HG03064 (cell line): ENCODE results near the gene ZKSCAN3.
A peak's percentile ranks its signal among the peaks of the same experiment; 100 is the strongest.
"Not testable (repeated sequence)": the region's sequence is repeated elsewhere in the genome, so short reads cannot be mapped to it uniquely, and the experiment has no call there.

Experiments
- ATAC-seq: cut with Tn5 transposase; IDR thresholded peaks from one replicate; pipeline ENCODE4 v1.9.1; 2021; ENCODE audit warnings: low read depth; ENCODE audit not compliant: unreplicated experiment

Gene ZKSCAN3

DNA sequence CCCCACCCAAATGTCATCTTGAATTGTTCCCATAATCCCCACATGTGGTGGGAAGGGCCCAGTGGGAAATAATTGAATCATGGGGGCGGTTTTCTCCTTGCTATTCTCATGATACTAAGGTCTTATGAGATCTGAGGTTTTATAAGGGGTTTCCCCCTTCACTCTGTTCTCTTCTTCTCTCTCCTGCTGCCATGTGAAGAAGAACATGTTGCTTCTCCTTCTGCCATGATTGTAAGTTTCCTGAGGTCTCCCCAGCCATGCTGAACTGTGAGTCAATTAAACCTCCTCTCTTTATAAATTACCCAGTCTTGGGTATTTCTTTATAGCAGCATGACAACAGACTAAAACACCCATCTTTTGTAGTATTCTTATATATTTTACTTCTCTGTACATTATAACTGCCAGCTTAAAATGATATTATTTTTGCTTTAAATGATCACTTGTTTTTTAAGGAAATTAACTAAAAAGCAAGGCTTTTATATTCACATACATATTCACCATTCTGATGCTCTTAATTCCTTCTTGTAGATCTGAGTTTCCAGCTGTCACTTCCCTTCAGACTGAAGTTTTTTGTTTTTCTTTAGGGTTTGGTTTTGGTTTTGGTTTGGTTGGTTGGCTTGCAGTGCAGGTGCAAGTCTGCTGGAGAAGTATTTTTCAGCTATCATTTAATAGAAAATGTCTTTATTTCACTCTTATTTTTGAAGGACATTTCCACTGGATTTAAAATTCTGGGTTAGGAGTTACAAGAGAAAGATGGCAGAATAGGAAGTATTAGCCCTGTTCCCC lies 9.2 kb upstream of the ZKSCAN3 start:
- no peak for ATAC-seq

DNA sequence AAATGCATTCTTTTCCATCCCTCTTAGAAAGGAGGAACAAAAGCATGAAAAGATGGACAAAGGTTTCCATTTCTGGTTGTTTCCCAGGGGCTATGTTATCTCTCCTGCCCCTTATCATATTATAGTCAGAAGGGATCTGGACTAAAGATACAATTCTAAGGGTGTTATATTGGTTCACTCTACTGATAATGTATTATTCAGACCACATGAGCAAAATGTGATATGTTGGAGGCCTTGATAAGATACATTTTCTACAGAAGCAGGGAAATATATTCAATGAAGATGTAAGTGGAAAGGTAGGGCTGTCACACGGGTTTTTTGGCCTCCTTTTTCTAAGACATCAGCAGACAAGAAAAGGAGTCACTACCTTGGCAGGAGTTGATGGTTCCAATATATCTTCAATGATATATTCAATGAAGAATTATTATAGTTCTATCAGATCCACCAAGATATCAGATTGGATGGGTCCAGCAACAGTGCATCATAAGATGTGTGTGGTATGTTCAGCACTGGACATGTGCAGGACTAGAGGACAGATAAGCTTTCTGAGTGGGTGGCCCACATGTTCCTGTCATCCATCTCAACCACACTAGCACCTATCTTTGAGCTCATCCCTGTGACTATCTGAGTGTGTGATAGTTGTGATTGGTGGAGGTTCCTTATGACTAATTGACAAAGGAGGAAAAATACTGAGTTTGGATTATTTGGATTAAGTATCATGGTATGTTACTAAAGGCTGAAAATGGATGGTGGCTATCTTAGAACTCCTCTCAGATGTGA lies 5.7 kb upstream of the ZKSCAN3 start:
- no peak for ATAC-seq

DNA sequence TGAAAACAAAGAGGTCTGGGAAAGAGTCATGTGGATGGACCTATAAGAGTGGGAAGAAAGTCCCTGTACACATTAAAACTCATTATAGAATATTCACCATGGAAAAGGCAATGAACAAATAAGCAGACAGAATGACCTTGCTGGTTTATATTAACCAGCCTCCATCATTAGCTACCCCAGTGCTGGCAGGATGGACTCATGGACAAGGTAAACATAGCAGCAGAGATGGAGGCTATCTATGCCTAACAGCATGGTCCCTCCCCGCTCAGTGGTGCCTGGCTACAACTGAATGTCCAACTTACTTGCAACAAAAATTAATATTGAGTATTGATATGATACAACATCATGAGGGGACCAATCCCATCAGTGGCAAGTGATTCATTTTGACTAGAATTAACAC lies 4.5 kb upstream of the ZKSCAN3 start:
- no peak for ATAC-seq

GRCh38 chr6:28347119-28347518 lies 2.6 kb upstream of the ZKSCAN3 start:
- no peak for ATAC-seq

GRCh38 chr6:28349344-28349891 lies 329 bp upstream of the ZKSCAN3 start:
- ATAC-seq, result peak; percentile 13

DNA sequence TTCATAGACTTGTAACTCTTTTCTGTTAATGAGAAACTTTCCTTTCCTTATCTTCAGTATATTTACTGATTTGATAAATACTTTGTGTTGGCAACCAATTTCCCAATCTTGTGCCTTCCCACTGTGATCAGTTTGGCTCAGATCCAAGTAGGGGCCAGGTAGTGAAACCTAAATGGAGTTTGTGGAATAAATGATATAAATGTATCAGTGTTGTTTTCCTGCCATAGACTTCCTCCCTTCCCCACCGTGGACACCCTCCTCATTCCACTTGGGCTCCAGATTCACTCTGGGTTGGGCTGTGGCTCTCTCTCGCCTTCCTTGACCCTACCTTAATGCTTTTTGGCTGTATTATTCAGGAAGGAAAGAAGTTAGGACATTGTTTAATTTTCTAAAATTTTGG lies 1.3 kb downstream of the ZKSCAN3 start:
- ATAC-seq, result no peak

GRCh38 chr6:28351493-28351925 lies 1.8 kb downstream of the ZKSCAN3 start:
- ATAC-seq, result no peak

GRCh38 chr6:28353356-28353755 lies 3.6 kb downstream of the ZKSCAN3 start:
- ATAC-seq, result no peak

GRCh38 chr6:28353981-28354676 lies 4.4 kb downstream of the ZKSCAN3 start:
- no peak for ATAC-seq

DNA sequence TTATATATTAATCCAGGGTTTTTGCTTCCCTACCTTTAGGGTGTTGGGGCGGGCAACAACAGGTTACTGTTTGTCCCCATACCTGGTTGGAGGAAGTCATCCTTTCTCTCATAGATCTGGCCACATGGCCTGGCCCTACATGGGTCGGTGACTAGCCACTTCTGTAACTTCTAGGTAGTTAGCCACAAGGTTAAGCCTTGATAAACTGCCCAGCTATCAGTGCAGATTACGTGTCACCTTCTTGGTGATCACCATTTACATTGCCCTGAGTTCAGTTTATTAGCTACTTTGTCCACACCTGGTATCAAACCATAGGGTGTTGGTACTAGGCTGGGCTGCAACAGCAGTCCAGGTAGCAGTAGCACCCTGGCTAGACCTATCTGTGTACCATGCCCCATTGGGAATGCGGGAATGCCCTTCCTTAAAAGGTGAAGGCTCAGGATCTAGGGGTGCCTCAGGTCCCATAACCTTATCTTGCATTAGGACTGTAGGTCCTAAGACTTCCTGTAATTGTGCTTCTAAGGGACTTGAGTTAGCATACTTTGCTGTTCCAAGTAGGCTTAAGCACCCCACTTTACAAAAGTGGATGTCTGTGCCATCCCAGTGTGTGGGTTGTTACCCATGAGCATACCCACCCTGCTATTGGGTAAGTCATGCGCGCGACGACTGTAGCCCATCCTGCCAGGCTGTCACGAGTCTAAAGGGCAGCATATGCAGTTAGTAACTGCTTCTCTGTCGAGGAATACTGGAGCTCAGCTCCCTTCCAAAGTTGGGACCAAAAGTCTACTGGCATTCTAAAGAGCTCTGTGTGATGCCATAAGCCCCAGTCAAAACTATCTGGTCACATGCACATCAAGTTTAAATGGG lies 5.2 kb downstream of the ZKSCAN3 start:
- ATAC-seq, result no peak

- no peak for ATAC-seq
These were observed 6.3 kb downstream of the ZKSCAN3 start for GRCh38 chr6:28355743-28356665.

DNA sequence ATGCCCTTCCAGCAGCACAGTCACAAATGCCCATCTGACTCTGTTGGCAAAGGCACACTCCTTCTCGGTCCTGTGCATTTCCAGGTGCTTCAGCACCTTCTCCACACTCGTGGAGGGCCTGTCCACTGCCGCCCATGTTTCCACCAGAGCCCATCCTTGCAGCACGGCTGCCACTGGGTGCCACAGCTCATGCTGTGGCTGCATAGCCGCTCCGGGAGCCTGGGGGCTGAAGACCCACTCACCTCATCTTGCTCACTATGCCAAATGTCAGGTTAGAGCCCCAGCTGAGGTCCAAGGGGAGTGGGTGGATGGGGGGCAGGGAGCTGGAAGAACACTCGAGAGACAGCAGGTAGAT lies 6.9 kb downstream of the ZKSCAN3 start:
- no peak for ATAC-seq

- no peak for ATAC-seq
These were observed 7.3 kb downstream of the ZKSCAN3 start for GRCh38 chr6:28357036-28357435.

DNA sequence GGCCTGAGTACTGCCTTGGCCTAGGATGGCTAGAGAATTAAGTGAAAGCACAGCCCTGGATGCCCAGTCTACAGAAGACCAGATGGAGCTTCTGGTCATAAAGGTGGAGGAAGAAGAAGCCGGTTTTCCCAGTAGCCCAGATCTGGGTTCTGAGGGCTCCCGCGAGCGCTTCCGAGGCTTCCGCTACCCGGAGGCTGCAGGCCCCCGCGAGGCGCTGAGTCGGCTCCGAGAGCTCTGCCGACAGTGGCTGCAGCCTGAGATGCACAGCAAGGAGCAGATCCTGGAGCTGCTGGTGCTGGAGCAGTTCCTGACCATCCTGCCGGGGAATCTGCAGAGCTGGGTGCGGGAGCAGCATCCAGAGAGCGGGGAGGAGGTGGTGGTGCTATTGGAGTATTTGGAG lies 9.8 kb downstream of the ZKSCAN3 start:
- not testable (repeated sequence) for ATAC-seq

GRCh38 chr6:28360961-28361360 lies 11.2 kb downstream of the ZKSCAN3 start:
- ATAC-seq, result no peak

DNA sequence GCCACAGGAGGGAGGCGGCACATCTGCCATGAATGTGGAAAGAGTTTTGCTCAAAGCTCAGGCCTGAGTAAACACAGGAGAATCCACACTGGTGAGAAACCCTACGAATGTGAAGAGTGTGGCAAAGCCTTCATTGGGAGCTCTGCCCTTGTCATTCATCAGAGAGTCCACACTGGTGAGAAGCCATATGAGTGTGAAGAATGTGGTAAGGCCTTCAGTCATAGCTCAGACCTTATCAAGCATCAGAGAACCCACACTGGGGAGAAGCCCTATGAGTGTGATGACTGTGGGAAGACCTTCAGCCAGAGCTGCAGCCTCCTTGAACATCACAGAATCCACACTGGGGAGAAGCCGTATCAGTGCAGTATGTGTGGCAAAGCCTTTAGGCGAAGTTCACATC lies 15.8 kb downstream of the ZKSCAN3 start:
- ATAC-seq, result not testable (repeated sequence)

- no peak for ATAC-seq
These were observed 18.8 kb downstream of the ZKSCAN3 start for GRCh38 chr6:28368522-28368921.

- ATAC-seq, result no peak
These were observed 19.7 kb downstream of the ZKSCAN3 start for GRCh38 chr6:28369463-28369862.

- no peak for ATAC-seq
These were observed 20.7 kb downstream of the ZKSCAN3 start for GRCh38 chr6:28370440-28370839.
